CD8-positive, alpha-beta memory T cell (primary cell): Measurements from ENCODE around the gene ACYP2. TPM values are rescaled to one million over a fixed set of nuclear protein-coding genes. Genes with fewer than 3 reads are reported as not detected.

ENCODE experiments used
- CTCF ChIA-PET: fragments of 350-600 bp; sonication (Branson Sonifier 250); formaldehyde crosslinking; loops from one replicate; lab custom pipeline; 2021; ENCODE audit warnings: antibody characterized with exemption; lab: Charles Lee
- POLR2A ChIA-PET: fragments of 350-600 bp; sonication (Branson Sonifier 250); formaldehyde crosslinking; loops from one replicate; lab custom pipeline; 2021; ENCODE audit warnings: antibody characterized with exemption; lab: Charles Lee
- DNase-seq, 5 donors: peaks; one replicate each; pipeline versions ENCODE4 v3.0.0 to v3.0.0-alpha.2; 2020 to 2022; ENCODE audit warnings: mixed read lengths in 1 of 5
- H3K27ac ChIP-seq: one replicate; pipeline ENCODE4 v1.7.0; 2013; ENCODE audit warnings: low read depth, mild to moderate bottlenecking, low read length, moderate library complexity
- H3K27me3 ChIP-seq: 2 replicates; pipeline ENCODE4 v1.7.0; 2013; ENCODE audit warnings: low read length, mild to moderate bottlenecking; ENCODE audit not compliant: insufficient read depth, poor library complexity, severe bottlenecking
- H3K36me3 ChIP-seq: 2 replicates; pipeline ENCODE4 v1.7.0; 2013; ENCODE audit warnings: mild to moderate bottlenecking, low read length, moderate library complexity; ENCODE audit not compliant: insufficient read depth
- H3K4me1 ChIP-seq: 2 replicates; pipeline ENCODE4 v1.7.0; 2013; ENCODE audit warnings: mild to moderate bottlenecking, low read length, moderate library complexity; ENCODE audit not compliant: insufficient read depth
- H3K4me3 ChIP-seq: 2 replicates; pipeline ENCODE4 v1.7.0; 2013; ENCODE audit warnings: mild to moderate bottlenecking, low read length
- H3K9me3 ChIP-seq: 2 replicates; pipeline ENCODE4 v1.7.0; 2013; ENCODE audit warnings: mild to moderate bottlenecking, low read length
- H3K27ac Mint-ChIP-seq, 8 donors: one replicate each; pipeline ENCODE4 v1.8.0; 2020 to 2021; ENCODE audit warnings: mixed read lengths in 8 of 8, mild to moderate bottlenecking in 6 of 8, inconsistent platforms in 3 of 8, moderate library complexity in 3 of 8
- H3K27me3 Mint-ChIP-seq, 2 donors: one replicate each; pipeline ENCODE4 v1.8.0; 2020 to 2021; ENCODE audit warnings: mixed read lengths in 2 of 2, mild to moderate bottlenecking in 1 of 2, moderate library complexity in 1 of 2
- H3K36me3 Mint-ChIP-seq, 3 donors: one replicate each; pipeline ENCODE4 v1.8.0; 2020 to 2021; ENCODE audit warnings: mixed read lengths in 3 of 3, inconsistent platforms in 1 of 3, mild to moderate bottlenecking in 1 of 3
- H3K4me1 Mint-ChIP-seq, 3 donors: one replicate each; pipeline ENCODE4 v1.8.0; 2020 to 2021; ENCODE audit warnings: mixed read lengths in 3 of 3, inconsistent platforms in 1 of 3, mild to moderate bottlenecking in 1 of 3
- H3K4me3 Mint-ChIP-seq, 7 donors: one replicate each; pipeline ENCODE4 v1.8.0; 2020 to 2021; ENCODE audit warnings: mixed read lengths in 7 of 7, mild to moderate bottlenecking in 6 of 7, moderate library complexity in 4 of 7, inconsistent platforms in 2 of 7
- H3K9me3 Mint-ChIP-seq, 5 donors: one replicate each; pipeline ENCODE4 v1.8.0; 2020 to 2022; ENCODE audit warnings: mixed read lengths in 5 of 5, mild to moderate bottlenecking in 3 of 5, moderate library complexity in 2 of 5, inconsistent platforms in 1 of 5
- polyA plus RNA-seq: library from polyadenylated mRNA; unstranded; fragments of 300-500 nt; fragmentation: Illumina TruSeq; gene quantifications from one replicate; pipeline ENCODE4 v1.2.3, GENCODE V29; 2021
- total RNA-seq, 2 experiments: library from RNA; stranded (reverse); gene quantifications; one replicate each; pipeline ENCODE4 v1.2.3, GENCODE V29; 2021

Gene ACYP2
- total and polyA plus RNA-seq, 3 experiments from 2014 or later: 8.8 to 12.6 (median 10.3) TPM

GRCh38 chr2:54212456-54212855 is 97.0 kb downstream of the ACYP2 start:
- no peaks in the 10 kb centered on the region for H3K36me3 ChIP-seq
- H3K27me3 Mint-ChIP-seq: peaks cover 0 to 2% of the 10 kb centered on the region in 2 donors
- no peak overlapping the region for H3K4me3 ChIP-seq
- no peak overlapping the region for H3K27ac ChIP-seq
- H3K4me3 Mint-ChIP-seq: no peak overlapping the region
- DNase-seq: no peak
- H3K36me3 Mint-ChIP-seq: peaks cover 9 to 23% (median 16%) of the 10 kb centered on the region in 3 donors
- H3K9me3 ChIP-seq: no peaks in the 10 kb centered on the region
- H3K27ac Mint-ChIP-seq: peak overlapping the region in 1 of 8 donors; percentile 46
- H3K4me1 ChIP-seq: no peaks in the 10 kb centered on the region
- no peaks in the 10 kb centered on the region for H3K27me3 ChIP-seq
- H3K9me3 Mint-ChIP-seq: peaks cover 8 to 13% (median 10%) of the 10 kb centered on the region in 5 donors
- ChIA-PET CTCF (no interaction called here), POLR2A (no interaction called here)
- H3K4me1 Mint-ChIP-seq: no peaks in the 10 kb centered on the region

- no peak overlapping the region for H3K4me3 ChIP-seq
- DNase-seq: no peak
- no peaks in the 10 kb centered on the region for H3K36me3 ChIP-seq
- Mint-ChIP-seq H3K36me3 (peaks cover 8 to 23% (median 16%) of the 10 kb centered on the region in 3 donors), H3K27ac (no peak overlapping the region), H3K4me1 (no peaks in the 10 kb centered on the region), H3K27me3 (peaks cover 0 to 2% of the 10 kb centered on the region in 2 donors), H3K9me3 (peaks cover 8 to 13% (median 10%) of the 10 kb centered on the region in 5 donors), H3K4me3 (no peak overlapping the region)
- ChIA-PET POLR2A (no interaction called here), CTCF (no interaction called here)
- H3K4me1 ChIP-seq: no peaks in the 10 kb centered on the region
- no peak overlapping the region for H3K27ac ChIP-seq
- no peaks in the 10 kb centered on the region for H3K9me3 ChIP-seq
- no peaks in the 10 kb centered on the region for H3K27me3 ChIP-seq
These were observed 97.7 kb downstream of the ACYP2 start for GRCh38 chr2:54213082-54213481.

- H3K4me3 ChIP-seq: no peak overlapping the region
- no peaks in the 10 kb centered on the region for H3K27me3 ChIP-seq
- Mint-ChIP-seq H3K27me3 (no peaks in the 10 kb centered on the region), H3K27ac (peak overlapping the region in 1 of 8 donors; percentile 72), H3K36me3 (peaks cover 8 to 10% (median 9%) of the 10 kb centered on the region in 3 donors), H3K9me3 (no peaks in the 10 kb centered on the region), H3K4me1 (no peaks in the 10 kb centered on the region), H3K4me3 (no peak overlapping the region)
- ChIA-PET CTCF (no interaction called here), POLR2A (no interaction called here)
- no peaks in the 10 kb centered on the region for H3K36me3 ChIP-seq
- no peak overlapping the region for H3K27ac ChIP-seq
- no peaks in the 10 kb centered on the region for H3K9me3 ChIP-seq
- no peaks in the 10 kb centered on the region for H3K4me1 ChIP-seq
- no peak for DNase-seq
These were observed 109.6 kb downstream of the ACYP2 start for GRCh38 chr2:54224997-54225396.

GRCh38 chr2:54226260-54226659 is 110.8 kb downstream of the ACYP2 start:
- POLR2A ChIA-PET: no interaction called here
- CTCF ChIA-PET: no interaction called here
- no peak for DNase-seq
- Mint-ChIP-seq H3K4me3 (no peak overlapping the region), H3K27me3 (no peaks in the 10 kb centered on the region), H3K9me3 (no peaks in the 10 kb centered on the region), H3K27ac (peak overlapping the region in 1 of 8 donors; percentile 32), H3K4me1 (no peaks in the 10 kb centered on the region), H3K36me3 (peaks cover 4 to 12% (median 6%) of the 10 kb centered on the region in 3 donors)
- Histone ChIP-seq H3K27ac (no peak overlapping the region), H3K4me3 (no peak overlapping the region), H3K4me1 (no peaks in the 10 kb centered on the region), H3K36me3 (no peaks in the 10 kb centered on the region), H3K27me3 (no peaks in the 10 kb centered on the region), H3K9me3 (no peaks in the 10 kb centered on the region)

- CTCF ChIA-PET: no interaction called here
- POLR2A ChIA-PET: no interaction called here
- Histone ChIP-seq H3K27me3 (no peaks in the 10 kb centered on the region), H3K36me3 (no peaks in the 10 kb centered on the region), H3K4me3 (no peak overlapping the region), H3K4me1 (no peaks in the 10 kb centered on the region), H3K27ac (no peak overlapping the region), H3K9me3 (no peaks in the 10 kb centered on the region)
- Mint-ChIP-seq H3K4me1 (no peaks in the 10 kb centered on the region), H3K27ac (no peak overlapping the region), H3K27me3 (no peaks in the 10 kb centered on the region), H3K36me3 (peaks cover 4 to 17% (median 8%) of the 10 kb centered on the region in 3 donors), H3K9me3 (peaks cover 0 to 6% (median 0%) of the 10 kb centered on the region in 5 donors), H3K4me3 (no peak overlapping the region)
- DNase-seq: no peak
These were observed 112.4 kb downstream of the ACYP2 start for GRCh38 chr2:54227798-54228197.

GRCh38 chr2:54228945-54229344 is 113.5 kb downstream of the ACYP2 start:
- DNase-seq: no peak
- Mint-ChIP-seq H3K9me3 (peaks cover 0 to 9% (median 0%) of the 10 kb centered on the region in 5 donors), H3K36me3 (peaks cover 4 to 17% (median 4%) of the 10 kb centered on the region in 3 donors), H3K4me1 (no peaks in the 10 kb centered on the region), H3K27ac (peak overlapping the region in 1 of 8 donors; percentile 31), H3K4me3 (no peak overlapping the region), H3K27me3 (no peaks in the 10 kb centered on the region)
- ChIA-PET CTCF (no interaction called here), POLR2A (no interaction called here)
- Histone ChIP-seq H3K36me3 (no peaks in the 10 kb centered on the region), H3K4me1 (no peaks in the 10 kb centered on the region), H3K27ac (no peak overlapping the region), H3K27me3 (no peaks in the 10 kb centered on the region), H3K9me3 (no peaks in the 10 kb centered on the region), H3K4me3 (no peak overlapping the region)

GRCh38 chr2:54233832-54234649 is 118.6 kb downstream of the ACYP2 start:
- H3K27me3 ChIP-seq: no peaks in the 10 kb centered on the region
- no peaks in the 10 kb centered on the region for H3K4me1 ChIP-seq
- no peak overlapping the region for H3K27ac ChIP-seq
- Mint-ChIP-seq H3K4me1 (no peaks in the 10 kb centered on the region), H3K4me3 (no peak overlapping the region), H3K9me3 (peaks cover 0 to 12% (median 1%) of the 10 kb centered on the region in 5 donors), H3K36me3 (peaks cover 5 to 37% (median 11%) of the 10 kb centered on the region in 3 donors), H3K27ac (no peak overlapping the region), H3K27me3 (no peaks in the 10 kb centered on the region)
- CTCF ChIA-PET: no interaction called here
- POLR2A ChIA-PET: no interaction called here
- H3K9me3 ChIP-seq: no peaks in the 10 kb centered on the region
- no peak for DNase-seq
- H3K4me3 ChIP-seq: no peak overlapping the region
- H3K36me3 ChIP-seq: no peaks in the 10 kb centered on the region

- POLR2A ChIA-PET: no interaction called here
- peaks cover 0 to 8% (median 1%) of the 10 kb centered on the region in 5 donors for H3K9me3 Mint-ChIP-seq
- no peaks in the 10 kb centered on the region for H3K4me1 ChIP-seq
- CTCF ChIA-PET: no interaction called here
- H3K27ac ChIP-seq: no peak overlapping the region
- peaks cover 5 to 35% (median 12%) of the 10 kb centered on the region in 3 donors for H3K36me3 Mint-ChIP-seq
- no peaks in the 10 kb centered on the region for H3K4me1 Mint-ChIP-seq
- H3K4me3 ChIP-seq: no peak overlapping the region
- H3K27me3 Mint-ChIP-seq: no peaks in the 10 kb centered on the region
- no peak for DNase-seq
- H3K9me3 ChIP-seq: no peaks in the 10 kb centered on the region
- no peak overlapping the region for H3K4me3 Mint-ChIP-seq
- no peak overlapping the region for H3K27ac Mint-ChIP-seq
- H3K27me3 ChIP-seq: no peaks in the 10 kb centered on the region
- H3K36me3 ChIP-seq: no peaks in the 10 kb centered on the region
These were observed 122.0 kb downstream of the ACYP2 start for GRCh38 chr2:54237428-54237827.
